GM18505 (cell line): ENCODE measurements around the gene ARHGEF25.
"Not testable (repeated sequence)": the region's sequence is repeated elsewhere in the genome, so short reads cannot be mapped to it uniquely, and the experiment has no call there.

Source experiments
- ATAC-seq: cut with Tn5 transposase; IDR thresholded peaks from one replicate; pipeline ENCODE4 v1.9.1; 2021; ENCODE audit not compliant: unreplicated experiment
- POLR2A ChIP-seq: IDR thresholded peaks from 4 replicates; pipeline ENCODE4 v1.6.1; 2011; ENCODE audit warnings: borderline replicate concordance; ENCODE audit not compliant: insufficient read depth, insufficient read length; ENCODE audit errors: extremely low read depth

The ARHGEF25 gene

DNA sequence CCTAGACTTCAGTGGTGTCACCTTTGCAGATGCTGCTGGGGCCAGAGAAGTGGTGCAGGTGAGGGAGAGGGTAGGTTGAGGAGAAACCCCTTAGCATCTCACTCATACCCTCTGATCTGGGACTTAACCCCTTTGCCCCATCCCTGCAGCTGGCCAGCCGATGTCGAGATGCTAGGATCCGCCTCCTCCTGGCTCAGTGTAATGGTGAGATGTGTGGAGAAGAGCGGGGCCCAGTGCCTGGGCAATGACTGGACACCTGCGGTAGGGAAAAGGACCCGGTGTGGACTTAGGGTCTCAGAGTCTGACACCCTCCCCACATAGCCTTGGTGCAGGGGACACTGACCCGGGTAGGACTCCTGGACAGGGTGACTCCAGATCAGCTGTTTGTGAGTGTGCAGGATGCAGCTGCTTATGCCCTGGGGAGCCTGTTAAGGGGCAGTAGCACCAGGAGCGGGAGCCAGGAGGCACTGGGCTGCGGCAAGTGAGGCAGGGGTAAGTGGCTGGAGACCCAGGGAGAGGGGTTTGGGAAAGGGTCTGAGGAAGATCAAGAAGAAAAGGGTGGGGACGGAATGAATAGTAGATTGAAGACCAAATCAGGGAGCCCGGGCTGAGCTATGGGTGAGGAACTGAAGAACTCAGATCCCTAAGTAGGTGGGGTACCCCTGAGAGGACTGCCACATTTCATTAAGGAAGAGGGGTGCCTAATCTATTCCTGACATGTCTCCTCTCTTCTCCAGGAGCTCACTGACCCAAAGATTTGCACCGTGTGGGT is 14.2 kb downstream of the ARHGEF25 start:
- ATAC-seq: no peak
- no peak for TF ChIP-seq POLR2A

DNA sequence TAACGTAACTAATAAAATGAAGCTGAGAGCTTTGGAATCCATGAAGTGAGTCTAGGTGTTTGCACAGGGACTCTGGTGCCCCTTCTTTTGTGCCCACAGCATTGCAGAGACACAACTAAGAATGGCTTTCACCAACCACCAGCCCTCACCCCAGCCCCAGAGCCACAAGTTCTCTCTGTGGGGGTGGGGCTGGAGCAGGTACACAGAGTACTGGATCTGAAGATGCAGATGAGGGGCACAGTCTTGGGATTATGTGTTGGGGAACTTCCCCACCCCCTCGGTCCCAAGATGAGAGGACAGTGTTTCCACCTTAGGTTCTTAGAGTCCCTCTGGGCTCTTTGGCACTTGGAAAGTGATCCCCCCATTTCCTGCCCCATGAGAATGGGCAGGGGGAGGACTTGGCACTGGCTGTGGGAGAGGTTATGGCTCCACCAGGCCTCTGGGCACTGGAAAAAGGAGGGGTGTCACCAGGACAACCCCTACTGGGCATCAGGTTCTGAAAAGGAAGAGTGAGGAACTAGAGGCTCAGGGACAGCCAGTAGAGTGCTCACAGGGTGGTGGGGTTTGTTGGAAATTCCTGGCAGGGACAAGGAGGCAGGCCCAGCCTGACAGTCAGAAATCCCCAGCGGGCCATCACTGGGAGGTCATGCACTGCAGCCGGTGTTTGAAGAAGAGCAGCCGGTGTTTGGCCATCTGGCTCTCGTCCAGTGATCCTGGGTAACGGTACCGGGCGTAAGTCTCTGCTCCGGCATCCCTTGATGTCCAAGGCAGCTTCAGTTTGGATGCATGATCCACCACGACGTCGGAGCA is 15.1 kb downstream of the ARHGEF25 start:
- no peak for ATAC-seq
- no peak for TF ChIP-seq POLR2A

DNA sequence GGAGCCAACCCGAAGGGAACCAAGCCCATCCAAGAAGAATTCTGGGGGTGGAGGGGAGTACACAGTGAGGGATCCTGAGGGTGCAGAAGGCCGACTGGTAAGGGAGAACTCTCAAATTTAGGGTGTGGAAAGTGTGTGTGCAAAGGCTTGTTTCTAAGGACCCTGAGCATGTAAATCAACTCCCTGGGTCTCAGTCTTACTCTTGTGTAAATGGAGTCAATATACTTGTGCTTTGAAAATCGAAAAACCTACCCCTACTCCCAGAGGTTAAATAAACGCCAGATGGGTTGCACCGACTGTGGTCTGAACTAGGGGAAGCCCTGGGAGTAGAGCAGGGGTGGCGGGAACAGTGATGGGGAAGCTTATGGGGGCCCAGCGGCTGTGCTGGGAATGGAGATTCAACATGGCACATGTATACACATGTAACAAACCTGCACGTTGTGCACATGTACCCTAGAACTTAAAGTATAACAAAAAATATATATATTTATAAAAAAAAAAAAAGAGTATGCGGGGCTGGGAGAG is 15.7 kb downstream of the ARHGEF25 start:
- no peak for ATAC-seq
- no peak for TF ChIP-seq POLR2A

DNA sequence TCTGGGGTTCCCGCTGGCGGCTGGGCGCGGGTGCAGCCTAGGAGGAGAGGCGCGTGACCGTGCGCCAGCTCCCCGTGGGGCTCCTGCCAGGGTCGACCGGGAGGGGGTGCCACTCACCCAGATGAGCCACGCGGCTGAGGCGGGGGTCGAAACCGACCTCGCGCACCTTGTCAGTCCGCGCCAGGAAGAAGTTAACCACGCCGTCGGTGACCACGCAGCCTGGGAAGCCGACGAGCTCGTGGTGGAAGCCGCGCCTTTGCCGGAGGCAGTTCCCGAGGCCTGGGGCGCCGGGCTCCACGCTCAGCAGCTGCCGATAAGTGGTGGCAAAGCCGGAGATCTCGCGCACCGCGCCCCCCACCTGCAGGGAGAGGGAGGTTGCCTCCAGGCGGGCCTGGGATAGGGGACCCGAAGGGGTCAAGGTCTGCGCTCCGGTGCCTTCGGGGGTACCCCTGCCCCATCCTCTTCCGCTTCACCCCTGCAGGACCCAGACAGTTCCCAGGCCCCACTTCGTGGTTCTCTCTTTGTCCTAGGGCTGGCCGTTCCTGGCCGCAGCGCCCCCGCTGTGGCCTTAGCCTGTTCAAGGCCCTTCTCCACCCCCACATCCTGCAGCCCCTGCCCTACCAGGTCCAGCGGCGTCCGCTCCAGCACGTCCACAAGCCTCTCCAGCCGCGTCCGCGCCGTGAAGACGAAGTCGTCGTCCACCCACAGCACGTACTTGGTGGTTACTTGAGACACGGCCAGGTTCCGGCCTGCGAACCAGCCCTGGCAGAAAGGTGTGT is 16.5 kb downstream of the ARHGEF25 start:
- ATAC-seq: no peak

DNA sequence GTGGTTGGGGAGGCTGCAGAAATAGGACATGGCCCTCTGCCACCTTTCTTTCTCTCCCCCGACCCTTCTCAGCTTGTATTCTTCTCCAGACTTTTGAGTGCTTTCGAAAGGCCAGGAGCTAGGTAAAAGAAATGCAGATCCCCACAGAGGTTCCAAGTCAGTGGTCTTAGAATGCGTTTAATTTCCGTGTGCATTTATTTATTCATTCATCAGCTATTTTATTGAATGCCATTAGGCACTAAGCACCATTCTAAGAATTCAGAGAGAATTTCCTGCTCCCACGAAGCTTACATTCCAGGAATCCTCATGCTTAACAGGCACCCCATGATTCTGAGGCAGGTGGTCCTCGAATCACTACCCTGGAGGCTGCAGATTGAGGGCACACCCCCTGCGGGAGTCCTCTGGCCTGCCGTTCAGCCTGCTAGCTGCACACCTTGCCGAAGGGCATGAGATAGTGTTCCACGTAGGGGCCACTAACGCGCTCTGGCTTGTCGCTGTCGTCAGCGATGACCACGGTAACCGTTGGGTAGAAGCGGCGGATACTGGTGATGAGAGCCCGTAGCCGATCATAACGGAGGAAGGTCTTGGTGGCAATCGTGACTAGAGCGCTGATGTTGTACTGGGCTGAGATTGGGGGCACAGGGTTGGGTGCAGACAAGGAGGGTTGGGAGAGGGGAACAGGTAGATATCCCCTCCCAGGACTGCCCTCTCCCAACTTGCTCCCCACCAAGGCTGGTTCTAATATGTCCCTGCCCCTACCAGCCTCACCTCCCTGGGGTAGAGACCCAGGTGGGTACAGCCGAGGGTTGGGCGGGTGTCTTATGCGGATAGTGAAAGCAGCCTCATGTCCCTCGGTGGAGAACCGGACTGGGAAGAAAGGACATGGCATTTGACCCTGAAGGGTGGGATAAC is 17.3 kb downstream of the ARHGEF25 start:
- no peak for TF ChIP-seq POLR2A
- no peak for ATAC-seq

More for the DNA sequence above, 16.5 kb downstream of the ARHGEF25 start:
- no peak for TF ChIP-seq POLR2A

DNA sequence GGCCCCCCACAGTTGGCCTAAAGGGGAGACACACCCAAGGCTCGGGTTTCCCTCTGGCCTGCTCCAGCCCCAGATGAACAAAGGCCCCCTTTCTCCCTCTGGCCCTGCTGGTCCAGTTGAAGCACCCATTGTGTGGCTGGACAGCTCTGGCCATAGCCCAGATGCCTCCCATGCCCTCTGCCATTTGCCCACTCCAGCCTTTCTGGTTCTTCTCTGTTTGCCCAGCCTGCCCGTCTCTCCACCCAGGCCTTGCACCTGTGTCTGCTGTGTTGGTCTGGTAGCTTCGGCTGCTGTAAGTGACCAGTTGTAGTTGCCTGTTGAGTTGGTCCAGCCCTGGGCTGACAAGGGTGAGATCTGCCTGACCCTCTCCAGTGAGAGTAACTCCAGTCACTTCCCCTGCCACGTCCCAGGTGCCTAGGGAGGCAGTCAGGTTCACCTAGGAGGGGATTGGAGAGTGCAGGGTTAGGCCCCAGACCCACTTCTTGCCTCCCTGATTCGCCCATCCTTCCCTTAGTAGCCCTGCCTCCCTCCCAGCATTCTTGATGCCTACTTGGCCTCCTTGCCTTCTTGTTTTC is 18.7 kb downstream of the ARHGEF25 start:
- no peak for TF ChIP-seq POLR2A
- no peak for ATAC-seq

DNA sequence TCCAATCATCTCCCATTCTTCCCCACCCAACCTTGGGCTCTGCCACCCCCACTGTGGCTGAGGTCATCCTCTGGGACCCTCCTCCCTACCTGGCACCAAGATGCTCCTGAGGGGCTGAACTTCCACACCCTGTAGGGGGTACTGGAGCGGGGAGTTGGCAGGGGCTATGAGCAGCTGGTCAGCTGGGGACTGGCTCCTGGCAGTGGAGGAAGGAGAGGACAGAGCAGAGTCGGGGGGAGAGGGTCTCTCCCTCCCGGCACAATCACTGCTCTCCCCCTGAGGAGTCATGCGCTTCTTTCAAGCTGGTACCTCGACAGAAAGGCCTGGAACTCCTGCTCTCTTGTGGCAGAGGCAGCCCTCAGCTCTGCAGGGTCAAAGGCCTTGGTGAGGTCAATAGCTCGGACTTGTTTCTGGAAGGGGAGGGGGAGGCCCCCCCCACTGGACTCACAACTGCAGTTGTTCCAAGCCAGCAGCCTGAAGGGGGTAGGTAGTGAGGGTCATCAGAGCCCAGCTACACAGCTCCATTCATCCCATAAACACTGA is 19.7 kb downstream of the ARHGEF25 start:
- no peak for ATAC-seq
- TF ChIP-seq POLR2A: no peak

DNA sequence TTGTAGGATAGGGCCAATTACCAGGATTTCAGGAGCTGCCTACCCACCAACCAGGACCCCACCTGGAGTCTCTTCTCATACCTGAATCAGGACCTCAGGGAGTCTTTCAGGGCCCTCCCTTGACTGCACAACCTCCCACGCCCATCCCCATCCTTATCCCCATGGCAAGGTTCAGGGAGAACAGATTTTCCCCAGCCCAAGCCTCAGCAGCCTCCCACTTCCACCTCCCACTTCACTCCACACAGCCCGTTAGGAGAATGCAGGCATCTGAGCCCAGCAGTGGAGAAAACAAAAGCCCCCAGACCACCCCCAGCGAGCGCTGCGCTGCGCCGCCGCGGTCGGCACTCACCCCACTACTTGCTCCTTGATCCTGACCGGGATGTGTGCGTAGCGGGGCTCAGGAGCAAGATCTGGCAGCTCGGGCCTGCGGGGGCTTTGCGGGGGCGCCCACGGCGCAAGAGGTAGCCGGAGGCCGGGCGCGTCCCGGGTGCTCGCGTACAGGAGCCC is 20.4 kb downstream of the ARHGEF25 start:
- no peak for TF ChIP-seq POLR2A
- ATAC-seq: no peak

DNA sequence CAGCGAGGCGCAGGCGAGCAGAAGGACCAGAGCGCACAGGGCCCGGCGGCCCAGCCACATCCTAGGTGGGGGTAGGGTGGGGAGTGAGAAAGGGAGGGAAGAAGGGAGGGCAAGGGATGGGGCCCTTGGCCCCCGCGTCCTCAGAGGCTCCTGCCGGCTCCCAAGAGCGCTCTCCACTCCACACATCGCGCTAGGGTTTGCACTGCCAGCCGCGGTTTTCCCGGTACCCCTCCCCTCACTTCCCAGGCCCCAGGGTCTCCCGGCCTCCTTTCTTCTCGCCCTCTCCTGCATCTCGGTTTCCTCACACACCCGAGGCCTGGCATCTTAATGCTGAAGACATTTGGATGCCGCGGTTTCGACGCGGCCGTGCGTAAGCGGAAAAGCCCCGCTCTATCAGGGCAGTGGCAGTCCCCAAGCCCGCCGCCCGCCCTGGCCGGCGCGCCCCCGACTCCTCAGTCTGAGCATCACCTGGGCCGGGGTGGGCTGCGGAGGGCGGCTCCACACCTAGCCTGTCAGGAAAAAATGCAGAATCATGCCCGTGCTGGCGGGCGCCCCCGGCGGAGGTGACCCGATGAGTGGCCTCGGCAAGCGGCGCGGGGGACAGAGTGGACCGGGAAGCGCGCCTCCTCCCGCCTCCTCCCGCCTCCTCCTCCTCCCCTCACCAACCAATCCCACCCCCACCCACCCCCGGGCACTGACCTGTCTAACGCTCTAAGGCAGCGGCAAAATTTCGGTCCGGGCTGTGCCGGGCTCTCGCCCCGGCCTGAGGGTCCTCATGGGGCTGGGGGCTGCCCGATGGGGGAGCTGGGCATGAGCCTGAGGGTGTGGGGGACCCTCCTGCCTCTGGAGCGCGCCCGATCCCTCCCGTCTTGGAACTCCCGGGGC is 21.1 kb downstream of the ARHGEF25 start:
- no peak for TF ChIP-seq POLR2A
- no peak for ATAC-seq

DNA sequence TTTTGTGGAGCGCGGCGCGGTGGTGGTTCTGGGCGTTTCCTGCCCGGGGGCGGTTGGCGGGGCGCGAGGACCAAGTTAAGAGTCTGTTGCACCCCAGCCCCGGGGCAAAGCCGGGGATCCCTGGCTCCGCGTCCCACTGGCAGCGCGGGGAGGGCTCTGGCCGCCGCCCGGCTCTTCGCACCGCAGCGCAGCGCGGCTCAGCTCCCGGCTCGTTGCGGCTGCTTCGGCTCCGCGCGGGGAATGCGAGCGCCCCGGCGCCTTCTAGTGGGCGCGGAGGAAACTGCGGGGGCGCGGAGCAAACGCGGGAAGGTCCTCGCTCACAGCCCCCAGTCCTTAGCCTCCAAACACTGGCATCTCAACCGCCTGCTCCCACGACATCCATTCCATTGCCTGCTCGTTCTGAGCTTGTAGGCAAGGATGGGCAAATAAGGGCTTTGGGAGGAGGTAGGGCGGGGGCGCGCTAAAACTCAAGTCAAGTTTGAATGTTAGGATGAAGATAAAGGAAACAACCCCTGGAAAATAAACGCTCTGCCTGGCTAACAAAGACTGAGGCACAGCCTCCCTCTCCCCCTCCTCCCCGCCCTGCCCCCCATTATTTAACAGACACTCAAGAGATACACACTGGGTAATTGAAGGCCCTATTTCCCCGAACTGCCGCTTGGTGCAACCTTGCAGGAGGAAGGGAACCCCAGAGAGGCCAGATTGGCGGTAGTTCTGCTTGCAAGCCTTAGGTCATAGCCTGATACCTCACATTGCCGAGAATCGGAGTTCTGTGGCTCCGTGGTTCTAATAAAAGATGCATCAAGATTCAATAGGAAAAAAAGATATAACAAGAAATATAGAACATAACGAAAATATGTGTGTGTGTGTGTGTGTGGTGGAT is 22.0 kb downstream of the ARHGEF25 start, which contains the start of gene B4GALNT1:
B4GALNT1 (minus strand) TSS at position 244 of the 883 bp plus-strand sequence. CDS start 1,069 bp downstream, outside the sequence.
- no peak for TF ChIP-seq POLR2A
- ATAC-seq: peak; percentile 85

DNA sequence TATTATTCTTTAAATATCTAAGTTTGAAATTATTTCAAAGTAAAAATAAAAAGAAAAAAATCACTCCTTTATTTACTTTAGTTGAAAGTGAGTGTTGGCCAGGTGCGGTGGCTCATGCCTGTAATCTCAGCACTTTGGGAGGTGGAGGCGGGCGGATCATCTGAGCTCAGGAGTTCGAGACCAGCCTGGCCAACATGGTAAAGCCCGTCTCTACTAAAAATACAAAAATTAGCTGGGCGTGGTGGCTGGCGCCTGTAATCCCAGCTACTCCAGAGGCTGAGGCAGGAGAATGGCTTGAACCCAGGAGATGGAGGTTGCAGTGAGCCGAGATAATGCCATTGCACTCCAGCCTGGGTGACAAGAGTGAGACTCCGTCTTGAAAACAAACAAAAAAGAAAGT is 25.5 kb downstream of the ARHGEF25 start:
- not testable (repeated sequence) for ATAC-seq
